HG02642 (cell line): ENCODE results near the gene FUS.
"Not testable (repeated sequence)": the region's sequence is repeated elsewhere in the genome, so short reads cannot be mapped to it uniquely, and the experiment has no call there.

Experiments
- ATAC-seq: cut with Tn5 transposase; IDR thresholded peaks from one replicate; pipeline ENCODE4 v1.9.1; 2021; ENCODE audit warnings: mild to moderate bottlenecking; ENCODE audit not compliant: unreplicated experiment, poor library complexity

The FUS gene

GRCh38 chr16:31184888-31185287 is 4.9 kb downstream of the FUS start:
- no peak for ATAC-seq

GRCh38 chr16:31185339-31185738 is 5.4 kb downstream of the FUS start:
- ATAC-seq, result no peak

GRCh38 chr16:31186176-31186575 is 6.2 kb downstream of the FUS start:
- no peak for ATAC-seq

- ATAC-seq, result no peak
Observed at GRCh38 chr16:31186930-31187807, 7.2 kb downstream of the FUS start.

GRCh38 chr16:31187808-31188189 is 7.9 kb downstream of the FUS start:
- no peak for ATAC-seq

GRCh38 chr16:31188450-31189411 is 8.8 kb downstream of the FUS start:
- ATAC-seq, result no peak

- no peak for ATAC-seq
Observed at GRCh38 chr16:31189412-31189778, 9.5 kb downstream of the FUS start.

GRCh38 chr16:31190061-31190460 is 10.1 kb downstream of the FUS start:
- no peak for ATAC-seq

GRCh38 chr16:31190818-31191444 is 11.0 kb downstream of the FUS start:
- no peak for ATAC-seq

- no peak for ATAC-seq
Observed at GRCh38 chr16:31191697-31192428, 11.9 kb downstream of the FUS start.

- ATAC-seq, result no peak
Observed at GRCh38 chr16:31192856-31193642, 13.1 kb downstream of the FUS start.

GRCh38 chr16:31193874-31194273 is 13.9 kb downstream of the FUS start:
- no peak for ATAC-seq

- ATAC-seq, result no peak
Observed at GRCh38 chr16:31194898-31195297, 15.0 kb downstream of the FUS start.

- ATAC-seq, result not testable (repeated sequence)
Observed at GRCh38 chr16:31195861-31196260, 15.9 kb downstream of the FUS start.

GRCh38 chr16:31196324-31197088 is 16.6 kb downstream of the FUS start:
- no peak for ATAC-seq

- ATAC-seq, result no peak
Observed at GRCh38 chr16:31198207-31198882, 18.4 kb downstream of the FUS start.

- ATAC-seq, result no peak
Observed at GRCh38 chr16:31199430-31200041, 19.6 kb downstream of the FUS start.

GRCh38 chr16:31200111-31200510 is 20.2 kb downstream of the FUS start:
- ATAC-seq, result not testable (repeated sequence)
